ENCODE data around the gene RYR3. TPM values are rescaled to one million over a fixed set of nuclear protein-coding genes. Genes with fewer than 3 reads are reported as not detected.

The RYR3 gene
- polyA plus RNA-seq, 1 donor (not counting 4 experiments of a cell fraction or from before 2014, with no cell fraction given), result 0.04 TPM

DNA sequence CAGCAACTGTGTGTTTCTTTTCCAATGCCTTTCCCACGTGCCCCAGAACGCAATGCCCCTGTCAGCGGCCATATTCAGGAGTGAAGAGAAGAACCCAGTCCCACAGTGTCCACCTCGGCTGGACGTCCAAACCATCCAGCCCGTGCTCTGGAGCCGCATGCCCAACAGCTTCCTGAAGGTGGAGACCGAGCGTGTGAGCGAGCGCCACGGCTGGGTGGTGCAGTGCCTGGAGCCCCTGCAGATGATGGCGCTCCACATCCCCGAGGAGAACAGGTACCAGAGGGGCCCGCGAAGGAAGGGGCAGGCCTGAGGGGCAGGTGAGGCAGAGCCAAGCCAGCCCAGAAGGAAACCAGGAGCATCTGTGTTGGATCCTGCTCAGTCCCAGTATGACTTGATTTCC is 349.4 kb downstream of the RYR3 start:
- Histone ChIP-seq H3K27me3 (ENCODE audit: control insufficient read depth, extremely low read depth, insufficient read depth, low read length) (peaks cover 3% of the 10 kb centered on the region), H2AFZ (ENCODE audit: control insufficient read depth, low read length) (no peak overlapping the region), H3K9ac (ENCODE audit: control insufficient read depth, extremely low read depth, insufficient read depth, low read length) (no peak overlapping the region), H3K9me3 (ENCODE audit: control insufficient read depth, low read depth, low read length) (no peaks in the 10 kb centered on the region), H3K9me1 (ENCODE audit: control insufficient read depth, extremely low read depth, insufficient read depth, low read length) (no peaks in the 10 kb centered on the region), H3K36me3 (ENCODE audit: control insufficient read depth in 2 of 2, extremely low read depth in 1 of 2, insufficient read depth in 2 of 2, low read length in 2 of 2) (no peaks in the 10 kb centered on the region), H3K4me2 (ENCODE audit: control insufficient read depth, extremely low read depth, insufficient read depth, low read depth, low read length) (no peak overlapping the region), H3K79me2 (ENCODE audit: control insufficient read depth, insufficient read depth, low read length) (no peaks in the 10 kb centered on the region), H4K20me1 (ENCODE audit: control insufficient read depth, extremely low read depth, insufficient read depth, low read length) (no peaks in the 10 kb centered on the region), H3K4me3 (ENCODE audit: control insufficient read depth in 2 of 3, extremely low read depth in 1 of 3, insufficient read depth in 2 of 3, low read depth in 1 of 3, low read length in 3 of 3) (no peak overlapping the region), H3K27ac (ENCODE audit: control insufficient read depth, insufficient read depth, low read length) (no peak overlapping the region), H3K4me1 (ENCODE audit: control insufficient read depth, extremely low read depth, insufficient read depth, low read length) (no peaks in the 10 kb centered on the region)
- FAIRE-seq (no peak), DNase-seq (ENCODE audit: low read depth, low spot score) (no peak)
- dilution Hi-C loops (cut with MboI; ENCODE audit: extremely low pct_ligation_motif_present, low sequenced_read_pairs), result no loop called here
- TF ChIP-seq CTCF (optimal IDR thresholded peaks at IDR 0.05 in 1 of 3, IDR thresholded peaks at IDR 0.05 in 1 of 3, conservative IDR thresholded peaks at IDR 0.05 in 1 of 3; ENCODE audit: extremely low read depth in 1 of 3, insufficient read depth in 2 of 3, low read length in 3 of 3) (no peak), EZH2 (IDR thresholded peaks at IDR 0.05; ENCODE audit: low read length) (no peak)

GRCh38 chr15:33662014-33662413 is 351.2 kb downstream of the RYR3 start:
- Histone ChIP-seq H4K20me1 (ENCODE audit: control insufficient read depth, extremely low read depth, insufficient read depth, low read length) (no peaks in the 10 kb centered on the region), H3K79me2 (ENCODE audit: control insufficient read depth, insufficient read depth, low read length) (no peaks in the 10 kb centered on the region), H3K9me1 (ENCODE audit: control insufficient read depth, extremely low read depth, insufficient read depth, low read length) (no peaks in the 10 kb centered on the region), H3K9me3 (ENCODE audit: control insufficient read depth, low read depth, low read length) (no peaks in the 10 kb centered on the region), H3K36me3 (ENCODE audit: control insufficient read depth in 2 of 2, extremely low read depth in 1 of 2, insufficient read depth in 2 of 2, low read length in 2 of 2) (no peaks in the 10 kb centered on the region), H3K4me2 (ENCODE audit: control insufficient read depth, extremely low read depth, insufficient read depth, low read depth, low read length) (no peak overlapping the region), H3K27me3 (ENCODE audit: control insufficient read depth, extremely low read depth, insufficient read depth, low read length) (peaks cover 3% of the 10 kb centered on the region), H3K4me1 (ENCODE audit: control insufficient read depth, extremely low read depth, insufficient read depth, low read length) (no peaks in the 10 kb centered on the region), H3K27ac (ENCODE audit: control insufficient read depth, insufficient read depth, low read length) (no peak overlapping the region), H3K4me3 (ENCODE audit: control insufficient read depth in 2 of 3, extremely low read depth in 1 of 3, insufficient read depth in 2 of 3, low read depth in 1 of 3, low read length in 3 of 3) (no peak overlapping the region), H2AFZ (ENCODE audit: control insufficient read depth, low read length) (no peak overlapping the region), H3K9ac (ENCODE audit: control insufficient read depth, extremely low read depth, insufficient read depth, low read length) (no peak overlapping the region)
- TF ChIP-seq EZH2 (IDR thresholded peaks at IDR 0.05; ENCODE audit: low read length), result no peak
- TF ChIP-seq CTCF (optimal IDR thresholded peaks at IDR 0.05 in 1 of 3, IDR thresholded peaks at IDR 0.05 in 1 of 3, conservative IDR thresholded peaks at IDR 0.05 in 1 of 3; ENCODE audit: extremely low read depth in 1 of 3, insufficient read depth in 2 of 3, low read length in 3 of 3), result no peak
- no peak for DNase-seq (ENCODE audit: low read depth, low spot score)
- no peak for FAIRE-seq
- dilution Hi-C loops (cut with MboI; ENCODE audit: extremely low pct_ligation_motif_present, low sequenced_read_pairs), result no loop called here
